ENCODE measurements around the gene STX18.

STX18 gene

GRCh38 chr4:4419896-4420295 lies 122.0 kb downstream of the STX18 start:
- DNase-seq (ENCODE audit: low read depth in 2 of 2): no peak

- DNase-seq (ENCODE audit: low read depth in 2 of 2): no peak
These were observed 123.0 kb downstream of the STX18 start for GRCh38 chr4:4418676-4419390.

GRCh38 chr4:4417886-4418285 lies 124.0 kb downstream of the STX18 start:
- no peak for DNase-seq (ENCODE audit: low read depth in 2 of 2)

GRCh38 chr4:4416981-4417380 lies 124.9 kb downstream of the STX18 start:
- DNase-seq (ENCODE audit: low read depth in 2 of 2): no peak

- no peak for DNase-seq (ENCODE audit: low read depth in 2 of 2)
These were observed 125.7 kb downstream of the STX18 start for GRCh38 chr4:4415806-4416805.

- DNase-seq (ENCODE audit: low read depth in 2 of 2): no peak
These were observed 126.6 kb downstream of the STX18 start for GRCh38 chr4:4415107-4415805.

- no peak for DNase-seq (ENCODE audit: low read depth in 2 of 2)
These were observed 128.0 kb downstream of the STX18 start for GRCh38 chr4:4413806-4414205.

GRCh38 chr4:4413373-4413725 lies 128.5 kb downstream of the STX18 start:
- DNase-seq (ENCODE audit: low read depth in 2 of 2): no peak

GRCh38 chr4:4412641-4413372 lies 129.0 kb downstream of the STX18 start:
- no peak for DNase-seq (ENCODE audit: low read depth in 2 of 2)

GRCh38 chr4:4411906-4412305 lies 129.9 kb downstream of the STX18 start:
- no peak for DNase-seq (ENCODE audit: low read depth in 2 of 2)

- no peak for DNase-seq (ENCODE audit: low read depth in 2 of 2)
These were observed 131.6 kb downstream of the STX18 start for GRCh38 chr4:4410271-4410670.

- DNase-seq (ENCODE audit: low read depth in 2 of 2): no peak
These were observed 132.3 kb downstream of the STX18 start for GRCh38 chr4:4409416-4410115.

GRCh38 chr4:4408576-4409335 lies 133.1 kb downstream of the STX18 start:
- no peak for DNase-seq (ENCODE audit: low read depth in 2 of 2)

GRCh38 chr4:4408132-4408523 lies 133.7 kb downstream of the STX18 start:
- no peak for DNase-seq (ENCODE audit: low read depth in 2 of 2)

GRCh38 chr4:4407299-4408131 lies 134.3 kb downstream of the STX18 start:
- no peak for DNase-seq (ENCODE audit: low read depth in 2 of 2)

GRCh38 chr4:4406455-4407298 lies 135.2 kb downstream of the STX18 start:
- no peak for DNase-seq (ENCODE audit: low read depth in 2 of 2)

- DNase-seq (ENCODE audit: low read depth in 2 of 2): no peak
These were observed 136.4 kb downstream of the STX18 start for GRCh38 chr4:4405358-4405962.

GRCh38 chr4:4402966-4403365 lies 138.9 kb downstream of the STX18 start:
- DNase-seq (ENCODE audit: low read depth in 2 of 2): no peak
